AG04450 (cell line): ENCODE measurements around the gene CNOT2. TPM values are rescaled to one million over a fixed set of nuclear protein-coding genes. Genes with fewer than 3 reads are reported as not detected.

Source experiments
- CTCF ChIA-PET: fragments of 300-600, 350-600 bp; formaldehyde crosslinking; extraction: SDS; loops from one replicate; lab custom pipeline; 2022; ENCODE audit warnings: antibody characterized with exemption, inconsistent platforms; lab: Charles Lee
- POLR2A ChIA-PET: fragments of 350-600 bp; formaldehyde crosslinking; extraction: SDS; loops from one replicate; lab custom pipeline; 2021; ENCODE audit warnings: antibody characterized with exemption, inconsistent platforms; lab: Yijun Ruan, JAX
- DNase-seq: peaks from one replicate; pipeline ENCODE4 v3.0.0-alpha.2; 2011; ENCODE audit warnings: low read depth, low spot score
- H3K27ac ChIP-seq: one replicate; pipeline ENCODE4 v1.5.1; 2012; ENCODE audit warnings: low read depth, low read length, control low read depth
- H3K27me3 ChIP-seq: one replicate; pipeline ENCODE4 v1.6.0; 2012; ENCODE audit warnings: low read length; ENCODE audit not compliant: control insufficient read depth, insufficient read depth
- H3K4me3 ChIP-seq: 2 replicates; pipeline ENCODE4 v1.5.1; 2011; ENCODE audit warnings: mild to moderate bottlenecking, low read depth, low read length, control low read depth
- H3K9me3 ChIP-seq: 2 replicates; pipeline ENCODE4 v1.5.1; 2012; ENCODE audit warnings: low read length; ENCODE audit not compliant: control insufficient read depth, insufficient read depth
- polyA plus RNA-seq: library from polyadenylated mRNA; depleted of rRNA; stranded (reverse); fragments of >200 nt; gene quantifications from 2 replicates; pipeline ENCODE4 v1.2.3, GENCODE V29; 2011
- TF ChIP-seq, protein P1 (sequence below): IDR thresholded peaks from 2 replicates; pipeline ENCODE4 v1.5.1; 2011; ENCODE audit warnings: low read depth, low read length, control low read depth, inconsistent platforms

The CNOT2 gene
- polyA plus RNA-seq, 1 experiment = 74.3 TPM

DNA sequence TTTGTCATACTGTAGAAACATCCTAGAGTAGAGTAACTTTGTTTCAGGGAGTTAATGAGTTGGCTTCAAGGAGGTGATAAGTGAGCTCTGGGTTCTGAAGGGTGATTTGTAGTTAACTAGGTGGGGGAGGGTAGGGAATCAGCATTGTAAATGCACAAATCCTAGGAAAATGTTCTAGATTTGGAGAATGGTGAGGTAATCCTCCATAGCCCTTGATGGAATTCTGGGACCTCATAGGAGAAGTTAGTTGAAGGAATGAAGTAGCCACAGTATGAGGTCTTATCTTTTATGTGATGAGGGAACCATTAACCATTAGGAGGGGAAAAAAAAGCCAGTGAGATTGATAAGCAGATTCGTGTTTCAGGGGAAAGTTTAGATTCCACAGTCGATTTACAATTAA, 8.0 kb downstream of the CNOT2 start:
- no peaks in the 10 kb centered on the region for H3K9me3 ChIP-seq
- no peak for DNase-seq
- H3K27ac ChIP-seq = no peak overlapping the region
- TF ChIP-seq, protein P1, sequence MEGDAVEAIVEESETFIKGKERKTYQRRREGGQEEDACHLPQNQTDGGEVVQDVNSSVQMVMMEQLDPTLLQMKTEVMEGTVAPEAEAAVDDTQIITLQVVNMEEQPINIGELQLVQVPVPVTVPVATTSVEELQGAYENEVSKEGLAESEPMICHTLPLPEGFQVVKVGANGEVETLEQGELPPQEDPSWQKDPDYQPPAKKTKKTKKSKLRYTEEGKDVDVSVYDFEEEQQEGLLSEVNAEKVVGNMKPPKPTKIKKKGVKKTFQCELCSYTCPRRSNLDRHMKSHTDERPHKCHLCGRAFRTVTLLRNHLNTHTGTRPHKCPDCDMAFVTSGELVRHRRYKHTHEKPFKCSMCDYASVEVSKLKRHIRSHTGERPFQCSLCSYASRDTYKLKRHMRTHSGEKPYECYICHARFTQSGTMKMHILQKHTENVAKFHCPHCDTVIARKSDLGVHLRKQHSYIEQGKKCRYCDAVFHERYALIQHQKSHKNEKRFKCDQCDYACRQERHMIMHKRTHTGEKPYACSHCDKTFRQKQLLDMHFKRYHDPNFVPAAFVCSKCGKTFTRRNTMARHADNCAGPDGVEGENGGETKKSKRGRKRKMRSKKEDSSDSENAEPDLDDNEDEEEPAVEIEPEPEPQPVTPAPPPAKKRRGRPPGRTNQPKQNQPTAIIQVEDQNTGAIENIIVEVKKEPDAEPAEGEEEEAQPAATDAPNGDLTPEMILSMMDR = no peak
- H3K4me3 ChIP-seq = no peak overlapping the region
- no peaks in the 10 kb centered on the region for H3K27me3 ChIP-seq
- ChIA-PET CTCF (interaction anchor here (0.6 kb wide), 2 partner anchors 446 to 1432 kb away, joined by 3 read pairs; no protein-coding TSS in a partner anchor), POLR2A (no interaction called here)

- no peaks in the 10 kb centered on the region for H3K9me3 ChIP-seq
- no peak overlapping the region for H3K4me3 ChIP-seq
- TF ChIP-seq, protein P1 = no peak
- ChIA-PET CTCF (interaction anchor here (0.6 kb wide), 2 partner anchors 445 to 1432 kb away, joined by 3 read pairs; no protein-coding TSS in a partner anchor), POLR2A (no interaction called here)
- DNase-seq = no peak
- no peak overlapping the region for H3K27ac ChIP-seq
- no peaks in the 10 kb centered on the region for H3K27me3 ChIP-seq
Observed at GRCh38 chr12:70251661-70252060, 8.4 kb downstream of the CNOT2 start.

- TF ChIP-seq, protein P1 = no peak
- no peak overlapping the region for H3K27ac ChIP-seq
- H3K27me3 ChIP-seq = no peaks in the 10 kb centered on the region
- ChIA-PET CTCF (interaction anchor here (0.9 to 1.0 kb wide), 2 partner anchors 28 to 373 kb away, joined by 3 read pairs; no protein-coding TSS in a partner anchor), POLR2A (interaction anchor here (0.6 kb wide), 1 partner anchor 26 kb away, joined by 6 read pairs; no protein-coding TSS in a partner anchor)
- no peak overlapping the region for H3K4me3 ChIP-seq
- DNase-seq = no peak
- no peaks in the 10 kb centered on the region for H3K9me3 ChIP-seq
Observed at GRCh38 chr12:70252832-70253231, 9.6 kb downstream of the CNOT2 start.

- DNase-seq = no peak
- TF ChIP-seq, protein P1 = no peak
- ChIA-PET POLR2A (no interaction called here), CTCF (no interaction called here)
- Histone ChIP-seq H3K27ac (no peak overlapping the region), H3K4me3 (no peak overlapping the region), H3K9me3 (no peaks in the 10 kb centered on the region), H3K27me3 (no peaks in the 10 kb centered on the region)
Observed at GRCh38 chr12:70254225-70254624, 11.0 kb downstream of the CNOT2 start.

DNA sequence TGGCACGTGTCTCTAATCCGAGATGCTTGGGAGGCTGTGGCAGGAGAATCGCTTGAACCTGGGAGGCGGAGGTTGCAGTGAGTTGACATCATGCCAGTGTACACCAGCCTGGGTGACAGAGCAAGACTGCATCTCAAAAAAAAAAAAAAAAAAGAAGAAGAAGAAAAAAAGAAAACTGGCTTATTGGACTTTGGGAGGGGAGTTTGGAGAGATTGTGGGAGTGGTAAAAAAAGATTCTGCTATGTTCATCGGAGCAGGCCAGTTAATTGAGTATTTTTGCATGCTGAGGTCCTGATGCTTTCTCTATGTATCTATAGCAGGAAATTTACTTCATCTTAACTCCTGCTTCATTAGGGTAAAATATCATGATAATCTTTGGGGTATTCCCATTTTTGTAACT, 11.6 kb downstream of the CNOT2 start:
- POLR2A ChIA-PET = interaction anchor here (1.2 kb wide), 1 partner anchor 11 kb away, joined by 3 read pairs; no protein-coding TSS in a partner anchor
- Histone ChIP-seq H3K9me3 (no peaks in the 10 kb centered on the region), H3K27me3 (no peaks in the 10 kb centered on the region), H3K4me3 (no peak overlapping the region), H3K27ac (no peak overlapping the region)
- CTCF ChIA-PET = no interaction called here
- TF ChIP-seq, protein P1 = no peak
- no peak for DNase-seq
